AG04450 (cell line): ENCODE measurements around the gene VAPA. TPM values are rescaled to one million over a fixed set of nuclear protein-coding genes. Genes with fewer than 3 reads are reported as not detected.

Experiments used
- CTCF ChIA-PET: fragments of 300-600, 350-600 bp; formaldehyde crosslinking; extraction: SDS; loops from one replicate; lab custom pipeline; 2022; ENCODE audit warnings: antibody characterized with exemption, inconsistent platforms; lab: Charles Lee
- POLR2A ChIA-PET: fragments of 350-600 bp; formaldehyde crosslinking; extraction: SDS; loops from one replicate; lab custom pipeline; 2021; ENCODE audit warnings: antibody characterized with exemption, inconsistent platforms; lab: Yijun Ruan, JAX
- DNase-seq: peaks from one replicate; pipeline ENCODE4 v3.0.0-alpha.2; 2011; ENCODE audit warnings: low read depth, low spot score
- H3K27ac ChIP-seq: one replicate; pipeline ENCODE4 v1.5.1; 2012; ENCODE audit warnings: low read depth, low read length, control low read depth
- H3K27me3 ChIP-seq: one replicate; pipeline ENCODE4 v1.6.0; 2012; ENCODE audit warnings: low read length; ENCODE audit not compliant: control insufficient read depth, insufficient read depth
- H3K4me3 ChIP-seq: 2 replicates; pipeline ENCODE4 v1.5.1; 2011; ENCODE audit warnings: mild to moderate bottlenecking, low read depth, low read length, control low read depth
- H3K9me3 ChIP-seq: 2 replicates; pipeline ENCODE4 v1.5.1; 2012; ENCODE audit warnings: low read length; ENCODE audit not compliant: control insufficient read depth, insufficient read depth
- CTCF ChIP-seq: IDR thresholded peaks from 2 replicates; pipeline ENCODE4 v1.5.1; 2011; ENCODE audit warnings: low read depth, low read length, control low read depth, inconsistent platforms
- polyA plus RNA-seq: library from polyadenylated mRNA; depleted of rRNA; stranded (reverse); fragments of >200 nt; gene quantifications from 2 replicates; pipeline ENCODE4 v1.2.3, GENCODE V29; 2011

VAPA gene
- polyA plus RNA-seq, 1 experiment = 393 TPM

GRCh38 chr18:9973470-9973869 is 59.7 kb downstream of the VAPA start:
- ChIA-PET POLR2A (no interaction called here), CTCF (interaction anchor here (3.7 to 6.4 kb wide), 2 partner anchors 545 to 549 kb away, joined by 32 to 198 read pairs; no protein-coding TSS in a partner anchor)
- H3K9me3 ChIP-seq = peaks cover 2% of the 10 kb centered on the region
- no peak overlapping the region for H3K27ac ChIP-seq
- DNase-seq = no peak
- H3K4me3 ChIP-seq = no peak overlapping the region
- peaks cover 2% of the 10 kb centered on the region for H3K27me3 ChIP-seq
- no peak for TF ChIP-seq CTCF

- Histone ChIP-seq H3K9me3 (peaks cover 2% of the 10 kb centered on the region; the same call in 1 of the 2 replicates), H3K27me3 (no peaks in the 10 kb centered on the region), H3K4me3 (no peak overlapping the region), H3K27ac (no peak overlapping the region)
- TF ChIP-seq CTCF = no peak
- ChIA-PET CTCF (interaction anchor here (0.6 to 6.4 kb wide), 3 partner anchors 9 to 544 kb away, joined by 3 to 198 read pairs (median 3); no protein-coding TSS in a partner anchor), POLR2A (interaction anchor here (0.7 kb wide), 1 partner anchor 545 kb away, joined by 3 read pairs; no protein-coding TSS in a partner anchor)
- no peak for DNase-seq
These were observed 60.6 kb downstream of the VAPA start for GRCh38 chr18:9974279-9974915.

- ChIA-PET POLR2A (no interaction called here), CTCF (interaction anchor here (1.2 kb wide), 2 partner anchors 8 to 544 kb away, joined by 3 read pairs; no protein-coding TSS in a partner anchor)
- Histone ChIP-seq H3K27ac (no peak overlapping the region), H3K9me3 (peaks cover 2% of the 10 kb centered on the region; the same call in 1 of the 2 replicates), H3K27me3 (no peaks in the 10 kb centered on the region), H3K4me3 (no peak overlapping the region)
- DNase-seq = no peak
- no peak for TF ChIP-seq CTCF
These were observed 61.8 kb downstream of the VAPA start for GRCh38 chr18:9975658-9976057.

GRCh38 chr18:9982711-9983110 is 68.9 kb downstream of the VAPA start:
- no peak overlapping the region for H3K4me3 ChIP-seq
- peaks cover 10% of the 10 kb centered on the region for H3K27me3 ChIP-seq
- H3K9me3 ChIP-seq = no peaks in the 10 kb centered on the region; the same call in 1 of the 2 replicates
- H3K27ac ChIP-seq = no peak overlapping the region
- POLR2A ChIA-PET = no interaction called here
- no peak for TF ChIP-seq CTCF
- no peak for DNase-seq
- CTCF ChIA-PET = interaction anchor here (0.9 kb wide), 1 partner anchor 11 kb away, joined by 5 read pairs; no protein-coding TSS in a partner anchor

- no peak overlapping the region for H3K27ac ChIP-seq
- no peak for DNase-seq
- no peak overlapping the region for H3K4me3 ChIP-seq
- POLR2A ChIA-PET = no interaction called here
- H3K27me3 ChIP-seq = peaks cover 16% of the 10 kb centered on the region
- TF ChIP-seq CTCF = no peak
- no peaks in the 10 kb centered on the region; the same call in 1 of the 2 replicates for H3K9me3 ChIP-seq
- CTCF ChIA-PET = interaction anchor here (1.1 to 1.3 kb wide), 2 partner anchors 9 to 535 kb away, joined by 3 read pairs; no protein-coding TSS in a partner anchor
These were observed 70.3 kb downstream of the VAPA start for GRCh38 chr18:9984080-9984479.
